Measurements from ENCODE around the gene NAGPA. TPM values are rescaled to one million over a fixed set of nuclear protein-coding genes. Genes with fewer than 3 reads are reported as not detected.
"Not testable (repeated sequence)": the region's sequence is repeated elsewhere in the genome, so short reads cannot be mapped to it uniquely, and the experiment has no call there.

The NAGPA gene, protein sequence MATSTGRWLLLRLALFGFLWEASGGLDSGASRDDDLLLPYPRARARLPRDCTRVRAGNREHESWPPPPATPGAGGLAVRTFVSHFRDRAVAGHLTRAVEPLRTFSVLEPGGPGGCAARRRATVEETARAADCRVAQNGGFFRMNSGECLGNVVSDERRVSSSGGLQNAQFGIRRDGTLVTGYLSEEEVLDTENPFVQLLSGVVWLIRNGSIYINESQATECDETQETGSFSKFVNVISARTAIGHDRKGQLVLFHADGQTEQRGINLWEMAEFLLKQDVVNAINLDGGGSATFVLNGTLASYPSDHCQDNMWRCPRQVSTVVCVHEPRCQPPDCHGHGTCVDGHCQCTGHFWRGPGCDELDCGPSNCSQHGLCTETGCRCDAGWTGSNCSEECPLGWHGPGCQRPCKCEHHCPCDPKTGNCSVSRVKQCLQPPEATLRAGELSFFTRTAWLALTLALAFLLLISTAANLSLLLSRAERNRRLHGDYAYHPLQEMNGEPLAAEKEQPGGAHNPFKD
- total RNA-seq = 100 to 1,000 TPM in 1 of 4 donors, 10 to 100 TPM in 3; 42.6 to 250 (median 72.7) TPM

- H3K4me1 ChIP-seq = peaks cover 16 to 23% (median 19%) of the 10 kb centered on the region in 4 donors
- H3K36me3 ChIP-seq = no peaks in the 10 kb centered on the region
- intact Hi-C loops (cut with DNase I; ENCODE audit: low total_unique reads) (no loop called here), in situ Hi-C loops (cut with MboI; ENCODE audit: low pct_ligation_motif_present in 1 of 4, low pct_unique_long_range_greater_than_20kb in 1 of 4, low sequenced_read_pairs in 3 of 4) (no loop called here)
- DNase-seq = peak; percentile 92
- H3K27me3 ChIP-seq = no peaks in the 10 kb centered on the region
- H3K4me3 ChIP-seq = peak within 1 kb of the TSS; percentile 40 to 94 (median 80)
- no peaks in the 10 kb centered on the region for H3K9me3 ChIP-seq
- WGBS, 2 donors (ENCODE audit: low coverage in 1 of 2) = 0 to 1% methylated on average over 1 to 46 of the region's 104 CpGs
- TF ChIP-seq POLR2A (IDR thresholded peaks at IDR 0.05) (peak; percentile 48), POLR2AphosphoS5 (IDR thresholded peaks at IDR 0.05) (peak; percentile 74 to 85 (median 76)), EP300 (IDR thresholded peaks at IDR 0.05; ENCODE audit: low read depth) (no peak)
- TF ChIP-seq, protein P1, sequence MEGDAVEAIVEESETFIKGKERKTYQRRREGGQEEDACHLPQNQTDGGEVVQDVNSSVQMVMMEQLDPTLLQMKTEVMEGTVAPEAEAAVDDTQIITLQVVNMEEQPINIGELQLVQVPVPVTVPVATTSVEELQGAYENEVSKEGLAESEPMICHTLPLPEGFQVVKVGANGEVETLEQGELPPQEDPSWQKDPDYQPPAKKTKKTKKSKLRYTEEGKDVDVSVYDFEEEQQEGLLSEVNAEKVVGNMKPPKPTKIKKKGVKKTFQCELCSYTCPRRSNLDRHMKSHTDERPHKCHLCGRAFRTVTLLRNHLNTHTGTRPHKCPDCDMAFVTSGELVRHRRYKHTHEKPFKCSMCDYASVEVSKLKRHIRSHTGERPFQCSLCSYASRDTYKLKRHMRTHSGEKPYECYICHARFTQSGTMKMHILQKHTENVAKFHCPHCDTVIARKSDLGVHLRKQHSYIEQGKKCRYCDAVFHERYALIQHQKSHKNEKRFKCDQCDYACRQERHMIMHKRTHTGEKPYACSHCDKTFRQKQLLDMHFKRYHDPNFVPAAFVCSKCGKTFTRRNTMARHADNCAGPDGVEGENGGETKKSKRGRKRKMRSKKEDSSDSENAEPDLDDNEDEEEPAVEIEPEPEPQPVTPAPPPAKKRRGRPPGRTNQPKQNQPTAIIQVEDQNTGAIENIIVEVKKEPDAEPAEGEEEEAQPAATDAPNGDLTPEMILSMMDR (IDR thresholded peaks at IDR 0.05) = no peak
- peak within 1 kb of the TSS; percentile 75 to 82 (median 78) for H3K27ac ChIP-seq
Measured at GRCh38 chr16:5033256-5034166, at the start of gene NAGPA. Gene NAGPA (minus strand): TSS chr16:5033935. CDS start chr16:5033914, 21 bp downstream.

GRCh38 chr16:5080996-5081395 is 47.3 kb upstream of the NAGPA start:
- DNase-seq = peak; percentile 80
- WGBS, 2 donors (ENCODE audit: low coverage in 1 of 2) = 52% methylated on average over 3 of the region's 9 CpGs; no CpG with 5 or more reads in 1 of the 2 donors
- H3K36me3 ChIP-seq; H3K4me3 ChIP-seq; H3K27me3 ChIP-seq; in situ Hi-C loops (cut with MboI; ENCODE audit: low pct_ligation_motif_present in 1 of 4, low pct_unique_long_range_greater_than_20kb in 1 of 4, low sequenced_read_pairs in 3 of 4); intact Hi-C loops (cut with DNase I; ENCODE audit: low total_unique reads); H3K9me3 ChIP-seq: not testable (repeated sequence)
- Histone ChIP-seq H3K27ac (peak overlapping the region; percentile 66 to 82 (median 76)), H3K4me1 (peaks cover 0 to 11% (median 5%) of the 10 kb centered on the region in 4 donors)

- Histone ChIP-seq H3K27ac (peak overlapping the region; percentile 66 to 82 (median 76)), H3K36me3 (peaks cover 0 to 14% (median 3%) of the 10 kb centered on the region in 4 donors), H3K4me1 (peaks cover 0 to 11% (median 5%) of the 10 kb centered on the region in 4 donors)
- WGBS, 2 donors (ENCODE audit: low coverage in 1 of 2) = 57% methylated on average over 8 of the region's 12 CpGs; no CpG with 5 or more reads in 1 of the 2 donors
- in situ Hi-C loops (cut with MboI; ENCODE audit: low pct_ligation_motif_present in 1 of 4, low pct_unique_long_range_greater_than_20kb in 1 of 4, low sequenced_read_pairs in 3 of 4); H3K9me3 ChIP-seq; H3K4me3 ChIP-seq; intact Hi-C loops (cut with DNase I; ENCODE audit: low total_unique reads); H3K27me3 ChIP-seq: not testable (repeated sequence)
- DNase-seq = peak; percentile 20
Measured at GRCh38 chr16:5080461-5080860, 46.7 kb upstream of the NAGPA start.

GRCh38 chr16:5078626-5079025 is 44.9 kb upstream of the NAGPA start:
- TF ChIP-seq, protein P1 (IDR thresholded peaks at IDR 0.05) = no peak
- TF ChIP-seq EP300 (IDR thresholded peaks at IDR 0.05; ENCODE audit: low read depth) = no peak
- TF ChIP-seq POLR2A (IDR thresholded peaks at IDR 0.05) = no peak
- no peak for TF ChIP-seq POLR2AphosphoS5 (IDR thresholded peaks at IDR 0.05)
- in situ Hi-C loops (cut with MboI; ENCODE audit: low pct_ligation_motif_present in 1 of 4, low pct_unique_long_range_greater_than_20kb in 1 of 4, low sequenced_read_pairs in 3 of 4) = no loop called here
- H3K4me3 ChIP-seq = no peak overlapping the region
- intact Hi-C loops (cut with DNase I; ENCODE audit: low total_unique reads) = no loop called here
- H3K27ac ChIP-seq = no peak overlapping the region
- H3K9me3 ChIP-seq = no peaks in the 10 kb centered on the region
- H3K36me3 ChIP-seq = peaks cover 0 to 18% (median 3%) of the 10 kb centered on the region in 4 donors
- peaks cover 0 to 11% (median 5%) of the 10 kb centered on the region in 4 donors for H3K4me1 ChIP-seq
- no peaks in the 10 kb centered on the region for H3K27me3 ChIP-seq
- DNase-seq = no peak
- 92 to 100% methylated on average over 1 to 16 of the region's 17 CpGs for WGBS, 2 donors (ENCODE audit: low coverage in 1 of 2)
